Kasumi-1 (cell line): ENCODE data around the gene VSTM2B.
"Not testable (repeated sequence)": the region's sequence is repeated elsewhere in the genome, so short reads cannot be mapped to it uniquely, and the experiment has no call there.

Experiments
- DNase-seq, 2 experiments: peaks; one replicate each; lab custom pipeline; 2025; lab: John Stamatoyannopoulos, UW

Gene VSTM2B

DNA sequence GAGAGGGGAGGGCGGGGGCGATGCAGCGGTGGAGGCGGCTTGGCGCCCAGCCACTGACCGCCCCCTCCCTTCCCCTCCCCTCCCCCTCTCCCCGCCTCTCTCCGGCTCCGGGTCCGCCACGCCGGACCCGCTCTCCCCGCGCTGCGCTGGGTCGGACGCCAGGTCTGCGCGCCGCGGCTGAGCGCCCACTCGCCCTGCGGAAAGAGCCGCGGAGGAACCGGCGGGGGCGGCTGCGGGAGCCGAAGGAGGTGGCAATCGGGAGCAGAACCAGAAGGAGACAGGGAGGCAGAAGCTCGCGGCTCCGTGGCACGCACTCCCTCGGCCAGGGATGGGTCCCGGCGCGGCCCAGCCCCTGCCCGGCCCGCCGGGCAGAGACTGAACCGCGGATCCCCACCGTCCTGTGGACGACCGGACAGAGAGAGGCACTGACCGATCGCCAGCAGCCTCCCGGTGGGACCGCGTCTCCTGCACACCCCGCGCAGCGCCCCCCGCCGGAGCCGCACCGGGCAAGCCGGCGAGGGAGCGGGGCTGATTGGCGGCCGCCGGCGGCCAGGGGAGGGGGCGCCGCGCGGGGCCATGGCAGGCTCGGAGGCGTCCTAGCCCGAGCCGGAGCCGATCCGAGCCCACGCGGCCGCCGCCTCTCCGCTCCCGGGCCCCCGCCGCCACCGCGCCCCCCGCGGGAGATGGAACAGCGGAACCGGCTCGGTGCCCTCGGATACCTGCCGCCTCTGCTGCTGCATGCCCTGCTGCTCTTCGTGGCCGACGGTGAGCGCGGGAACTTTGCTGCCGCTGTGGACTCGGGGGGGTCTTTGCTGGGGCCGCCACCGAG is at the start of gene VSTM2B:
Gene VSTM2B, plus strand, starts transcription at position 94 of the 829 bp plus-strand sequence. Its CDS starts 590 bp downstream, at position 684.
- no peak for DNase-seq

DNA sequence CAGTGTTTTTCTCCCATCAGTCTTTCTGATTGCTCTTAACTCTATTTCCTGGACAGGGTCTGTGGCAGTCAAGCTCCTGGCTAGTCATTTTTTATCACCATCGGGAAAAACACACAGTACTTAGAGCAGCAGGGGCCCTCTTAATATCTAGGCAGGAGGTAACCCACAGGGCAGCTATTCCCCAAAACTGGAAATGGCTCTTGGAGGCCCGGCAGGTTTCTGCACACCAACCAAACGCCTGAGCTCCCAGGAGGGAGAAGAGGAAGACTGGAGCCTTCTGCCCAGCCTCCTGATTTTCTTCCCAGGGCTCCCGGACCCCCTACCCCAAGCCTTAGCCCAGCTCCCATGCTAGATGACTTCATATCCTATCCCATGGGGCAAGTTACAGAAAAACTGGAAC is 49.3 kb upstream of the VSTM2B start:
- no peak for DNase-seq

DNA sequence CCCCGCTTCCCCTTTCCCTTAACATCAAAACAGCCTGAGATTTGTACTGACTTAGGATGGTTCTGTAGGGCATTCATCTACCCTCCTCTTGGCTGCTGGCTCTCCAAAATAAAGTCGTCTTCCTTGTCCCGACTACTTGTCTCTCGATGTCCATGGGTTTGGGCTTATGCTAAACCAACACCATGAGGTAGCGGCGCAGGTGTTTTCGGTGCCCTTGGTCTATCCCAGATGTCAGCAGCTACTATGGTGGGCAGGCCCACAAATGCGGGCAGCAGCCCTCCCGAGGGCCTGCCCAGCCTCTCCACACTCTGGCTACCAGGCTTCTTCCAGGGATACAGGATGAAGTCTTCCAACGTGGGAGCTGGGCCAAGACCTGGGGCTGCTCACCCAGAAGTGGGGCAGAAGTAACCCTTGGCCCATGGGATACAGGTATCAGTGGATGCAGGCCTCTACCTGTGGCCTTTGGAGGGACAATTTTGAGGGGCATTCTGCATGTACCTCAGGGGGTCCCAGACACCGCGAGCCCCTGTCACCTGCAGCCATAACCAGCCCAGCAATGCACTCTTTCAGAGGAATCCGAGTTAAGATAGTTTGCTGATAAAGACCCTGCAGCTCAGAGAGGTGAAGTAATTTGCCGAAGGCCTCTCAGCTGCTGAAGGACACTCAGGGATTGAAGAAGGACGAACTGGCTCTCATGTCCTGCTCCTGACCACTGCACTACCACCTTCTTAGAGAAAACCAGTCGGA is 47.8 kb upstream of the VSTM2B start:
- no peak for DNase-seq

DNA sequence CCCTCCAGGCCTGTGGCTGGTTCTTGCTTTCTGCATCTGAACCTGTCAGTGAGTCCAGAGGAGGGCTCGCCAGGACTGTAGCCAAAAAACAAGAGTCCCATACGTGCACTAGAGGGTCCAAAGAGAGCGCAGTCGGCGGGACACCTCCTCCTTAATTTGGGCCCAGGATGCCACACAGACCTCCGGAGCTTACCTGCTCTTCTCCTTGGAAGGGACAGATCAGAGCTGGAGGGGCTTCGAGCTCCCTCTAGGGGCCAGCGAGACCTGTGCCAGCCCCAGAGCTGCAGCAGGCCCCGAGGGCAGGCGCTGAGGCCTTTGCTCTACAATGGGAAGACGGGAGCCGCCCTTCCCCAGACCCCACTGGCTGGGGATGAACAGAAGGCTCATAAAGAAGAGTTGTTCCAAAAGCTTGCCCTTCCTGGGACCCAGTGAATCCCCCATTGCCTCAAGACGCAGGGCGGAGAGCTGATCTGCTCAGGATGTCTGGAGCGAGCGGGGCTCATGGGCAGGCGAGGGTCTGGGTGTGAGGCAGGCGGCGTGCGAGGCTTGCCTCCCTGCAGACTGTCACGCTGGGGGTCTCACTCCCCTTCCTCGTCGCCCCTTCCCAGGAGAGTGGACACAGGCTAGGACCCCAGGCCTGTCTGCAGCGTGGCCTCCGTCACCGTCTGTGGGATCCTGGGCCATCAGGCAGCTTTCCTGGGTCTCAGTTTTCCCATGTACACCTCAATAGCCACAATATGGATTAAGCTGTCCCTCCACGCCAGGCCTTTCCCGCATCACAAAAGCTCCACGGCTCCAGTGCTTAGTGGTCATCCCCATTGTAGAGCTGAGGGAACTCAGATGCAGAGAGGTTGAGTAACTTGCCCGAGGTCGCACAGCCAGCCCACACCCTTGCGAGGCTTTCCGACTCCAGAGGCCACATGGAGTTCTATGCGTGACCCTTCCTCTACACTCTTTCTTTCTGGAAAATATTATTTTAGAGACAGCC is 46.9 kb upstream of the VSTM2B start:
- no peak for DNase-seq

DNA sequence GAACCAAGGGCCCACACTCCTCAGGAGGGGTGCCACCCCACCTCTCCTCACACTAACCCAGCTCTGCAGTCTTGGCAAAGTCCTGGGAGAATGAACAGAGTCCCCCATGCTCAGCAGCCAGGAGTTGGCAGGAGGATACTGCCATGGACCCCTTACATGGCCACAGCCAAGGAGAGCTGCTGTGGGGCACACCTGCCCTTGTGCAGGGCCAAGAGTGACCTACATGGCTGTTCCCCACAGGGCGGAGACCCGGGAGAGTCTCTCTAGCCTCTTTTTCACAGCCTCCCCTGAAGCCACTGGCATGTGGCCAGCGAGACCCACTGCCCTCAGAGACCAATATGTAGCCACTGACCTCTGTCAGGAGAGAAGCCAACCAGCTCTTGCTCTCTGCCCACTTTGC is 45.9 kb upstream of the VSTM2B start:
- DNase-seq, result no peak

DNA sequence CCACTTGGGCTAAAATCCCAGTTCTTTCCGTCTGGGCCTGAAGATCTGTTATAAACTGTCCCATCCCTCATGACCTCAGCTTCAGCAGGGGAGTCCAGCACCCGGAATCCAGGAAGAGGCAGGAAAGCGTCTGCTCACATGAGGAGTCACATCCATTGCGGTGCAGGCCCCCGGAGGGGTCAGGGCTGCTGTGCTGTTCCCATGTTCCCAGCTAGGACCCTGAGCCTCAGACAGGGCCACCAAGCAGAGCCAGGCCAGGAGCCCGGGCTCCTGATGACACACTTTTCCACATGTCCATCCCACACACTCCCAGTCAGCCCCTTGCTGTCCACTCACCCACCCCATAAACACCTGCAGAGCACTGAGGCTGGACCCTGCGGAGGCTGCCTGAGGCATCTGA is 45.3 kb upstream of the VSTM2B start:
- no peak for DNase-seq

DNA sequence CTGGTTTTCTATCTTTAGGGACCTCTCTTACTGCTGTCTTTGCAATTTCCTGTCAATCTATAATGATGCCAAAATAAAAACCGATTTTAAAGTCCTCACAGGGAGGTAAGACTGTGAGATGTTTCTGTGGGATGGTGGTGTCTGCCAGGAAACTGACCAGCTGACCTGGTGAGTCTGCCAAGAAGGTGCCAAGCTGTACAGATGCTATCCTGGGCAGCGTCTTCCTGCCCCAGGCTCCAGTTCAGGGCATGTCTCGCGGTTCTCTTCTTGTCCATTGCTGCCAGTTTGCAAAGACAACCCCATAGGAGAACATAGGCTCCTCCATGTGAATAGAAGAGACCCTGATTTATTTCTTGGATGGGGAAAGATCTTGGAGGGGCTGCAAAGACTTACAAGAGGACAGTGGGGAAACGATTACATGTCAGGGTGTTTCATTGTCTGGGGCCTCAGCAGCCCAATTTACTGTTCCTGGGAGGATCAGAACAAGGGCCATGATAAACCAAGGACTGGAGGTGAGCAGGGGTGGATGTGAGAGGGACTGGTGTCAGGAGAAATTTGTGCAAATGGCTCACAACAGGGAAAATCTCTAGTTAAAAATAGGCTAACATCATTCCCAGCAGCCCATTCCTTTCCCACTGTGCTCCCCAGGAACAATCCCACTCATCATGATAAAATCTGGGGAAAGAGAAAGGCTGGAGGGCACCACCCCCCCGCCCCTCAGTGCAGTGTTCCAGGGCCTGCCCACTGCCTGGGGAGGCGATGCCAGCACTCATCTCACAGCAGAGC is 42.7 kb upstream of the VSTM2B start:
- DNase-seq, result no peak

DNA sequence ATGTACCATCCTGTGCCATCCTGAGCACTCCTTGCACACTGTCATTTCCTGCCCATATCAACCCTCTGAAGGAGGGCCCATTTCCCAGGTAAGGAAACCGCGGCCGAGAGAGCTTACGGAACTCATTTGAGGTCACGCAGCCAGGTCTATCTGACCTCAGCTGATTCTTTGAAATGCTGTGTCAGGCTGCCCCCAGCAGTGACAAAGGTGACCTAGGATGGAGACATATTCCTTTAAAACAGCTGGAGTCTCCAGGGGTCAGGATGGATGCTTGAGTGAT is 42.2 kb upstream of the VSTM2B start:
- no peak for DNase-seq

DNA sequence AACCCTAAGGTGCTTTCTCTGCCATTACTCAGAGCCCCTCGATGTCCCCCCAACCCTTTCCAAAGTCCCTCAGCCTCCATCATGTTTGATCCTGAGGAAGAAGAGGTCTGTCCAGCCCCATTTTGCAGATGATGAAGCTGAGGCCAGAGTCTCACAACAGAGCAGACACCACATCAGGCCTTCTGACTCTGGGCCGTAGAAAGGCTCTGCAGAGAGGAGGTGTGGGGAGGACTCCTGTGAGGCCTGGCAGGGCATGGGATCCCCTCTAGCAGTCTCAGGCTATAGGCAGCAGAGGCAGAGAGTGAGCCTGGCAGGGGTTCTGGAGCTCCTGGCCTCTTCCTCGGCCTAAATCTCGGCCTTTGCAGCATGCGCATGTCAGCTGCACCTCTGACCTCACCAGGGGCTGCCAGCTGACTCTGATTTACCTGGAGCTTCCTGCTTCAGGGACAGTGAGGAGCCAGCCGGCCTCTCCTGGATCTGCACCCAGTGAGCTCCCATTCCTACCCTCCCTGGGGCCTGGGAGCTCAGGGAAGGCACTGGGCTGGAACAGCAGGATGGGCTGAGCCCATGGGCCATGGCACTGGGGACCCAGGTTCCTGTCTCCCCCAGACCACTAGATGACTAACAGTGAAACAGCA is 41.7 kb upstream of the VSTM2B start:
- DNase-seq, result no peak

DNA sequence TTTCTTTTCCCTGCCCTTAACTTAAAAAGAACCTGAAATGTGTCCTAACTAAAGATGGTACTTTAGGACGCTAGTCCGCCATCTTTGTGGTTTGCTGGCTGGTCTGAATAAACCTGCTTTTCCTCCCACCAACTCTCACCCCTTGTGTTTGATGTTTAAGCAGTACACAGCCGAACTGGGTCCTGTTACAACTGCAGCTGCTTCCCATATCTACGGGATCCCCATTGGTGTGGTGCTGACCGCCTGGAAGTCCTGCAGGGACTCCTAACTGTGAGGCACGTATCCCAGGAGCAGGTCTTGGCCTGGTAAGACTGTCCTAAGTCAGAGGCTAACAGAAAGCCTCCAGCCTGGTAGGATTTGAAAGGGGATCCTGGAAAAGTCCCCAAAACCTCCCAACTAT is 40.9 kb upstream of the VSTM2B start:
- DNase-seq, result no peak

DNA sequence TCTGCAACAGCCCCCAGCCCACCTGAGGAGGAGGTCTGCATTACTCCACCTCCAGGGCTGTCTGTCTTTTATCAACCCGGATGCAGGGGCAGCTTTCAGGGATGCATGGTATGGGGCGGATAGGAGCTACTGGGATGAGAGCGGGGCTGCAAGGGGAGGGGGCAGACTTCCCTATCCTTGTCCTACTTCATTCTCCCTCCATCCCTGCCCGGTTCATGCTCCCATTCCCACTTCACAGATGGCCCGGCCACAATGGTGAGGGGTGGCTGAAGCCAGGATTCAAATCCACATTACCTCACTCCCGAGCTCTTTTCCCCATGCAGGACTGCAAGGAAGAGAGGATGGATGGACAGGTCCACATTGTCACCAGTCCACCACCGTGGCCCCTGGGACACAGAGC is 40.5 kb upstream of the VSTM2B start:
- DNase-seq, result no peak

DNA sequence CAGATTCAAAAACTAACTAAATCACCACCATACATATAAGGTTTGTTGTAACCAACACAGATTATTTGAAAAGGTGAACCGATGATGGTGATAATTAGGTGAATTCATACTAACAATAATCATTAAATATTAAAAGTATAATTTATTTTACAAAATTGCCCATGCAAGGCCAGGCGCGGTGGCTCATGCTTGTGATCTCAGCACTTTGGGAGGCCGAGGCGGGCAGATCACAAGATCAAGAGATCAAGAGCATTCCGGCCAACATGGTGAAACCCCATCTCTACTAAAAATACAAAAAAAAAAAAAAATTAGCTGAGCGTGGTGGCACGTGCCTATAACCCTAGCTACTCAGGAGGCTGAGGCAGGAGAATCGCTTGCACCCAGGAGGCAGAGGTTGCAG is 38.8 kb upstream of the VSTM2B start:
- not testable (repeated sequence) for DNase-seq

DNA sequence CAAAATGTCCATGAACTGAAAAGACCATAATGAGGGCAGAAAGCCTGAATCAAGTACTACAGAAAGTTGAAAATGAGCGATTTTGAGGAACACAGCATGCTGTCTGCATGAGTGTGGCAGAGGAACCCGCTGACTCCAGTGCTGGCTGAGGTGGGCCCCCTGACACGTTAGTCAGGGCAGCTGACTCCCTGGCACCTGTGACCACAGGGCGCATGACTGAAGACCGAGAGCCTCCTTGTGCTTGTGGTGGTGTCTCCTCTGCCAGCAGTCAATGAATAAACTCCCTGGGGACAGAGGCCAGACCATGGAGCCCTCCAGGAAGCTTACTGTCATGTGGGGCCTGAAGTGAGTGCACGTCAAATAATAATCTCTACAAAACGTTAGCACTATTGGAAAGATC is 38.4 kb upstream of the VSTM2B start:
- no peak for DNase-seq

DNA sequence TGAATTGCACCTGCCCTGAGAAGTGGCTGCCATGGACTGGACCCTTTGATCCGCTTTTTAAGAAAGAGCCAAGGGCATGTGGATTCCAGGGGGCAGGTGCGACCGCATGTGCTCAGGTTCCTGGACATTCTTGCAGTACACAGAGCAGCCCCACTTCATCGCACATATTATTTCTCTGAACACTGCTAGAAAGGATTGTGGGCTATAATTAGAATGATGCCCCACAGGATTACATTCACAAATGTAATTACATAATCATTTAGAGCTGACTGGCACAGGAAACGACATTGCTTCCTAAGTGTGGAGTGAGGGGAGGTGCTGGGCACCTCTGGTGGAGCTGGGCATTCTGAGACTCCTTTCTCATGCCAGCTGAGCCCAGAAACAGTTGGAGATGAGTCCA is 37.5 kb upstream of the VSTM2B start:
- no peak for DNase-seq

DNA sequence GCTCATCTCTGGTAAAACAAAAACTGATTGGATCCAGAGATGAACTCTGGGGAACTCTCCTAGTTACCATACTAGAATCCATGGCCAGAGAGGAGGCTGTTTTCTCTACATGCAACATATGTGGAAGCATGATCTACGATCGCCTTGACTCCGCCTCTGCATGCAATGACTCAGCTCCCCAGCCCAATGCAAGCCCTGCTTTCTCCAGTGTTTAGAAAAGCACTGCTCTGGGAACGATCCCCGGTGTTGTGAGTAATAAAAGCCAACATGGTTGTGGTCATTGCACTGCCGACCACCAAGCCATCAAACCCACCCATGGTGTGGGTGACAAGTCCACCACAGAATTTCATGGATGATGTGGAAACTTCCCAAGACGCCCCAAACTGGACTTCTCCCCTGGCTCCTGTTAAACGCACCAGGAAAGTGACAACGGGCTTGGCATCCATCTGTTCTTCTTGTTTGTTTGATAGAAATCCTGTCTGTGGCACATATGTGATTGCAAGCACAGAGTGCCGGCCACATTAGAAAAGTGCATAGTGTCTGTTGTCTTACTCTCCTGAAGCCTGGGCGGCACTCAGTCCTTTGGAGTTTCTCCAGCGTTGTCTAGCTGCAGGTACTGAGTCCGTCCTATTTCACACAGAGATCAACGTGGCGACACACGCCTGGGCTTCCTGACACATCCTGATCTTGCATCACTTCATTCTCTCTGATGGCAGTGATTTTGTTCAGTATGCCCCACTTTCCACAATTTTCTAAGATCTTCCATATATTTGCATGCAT is 36.4 kb upstream of the VSTM2B start:
- DNase-seq, result no peak

DNA sequence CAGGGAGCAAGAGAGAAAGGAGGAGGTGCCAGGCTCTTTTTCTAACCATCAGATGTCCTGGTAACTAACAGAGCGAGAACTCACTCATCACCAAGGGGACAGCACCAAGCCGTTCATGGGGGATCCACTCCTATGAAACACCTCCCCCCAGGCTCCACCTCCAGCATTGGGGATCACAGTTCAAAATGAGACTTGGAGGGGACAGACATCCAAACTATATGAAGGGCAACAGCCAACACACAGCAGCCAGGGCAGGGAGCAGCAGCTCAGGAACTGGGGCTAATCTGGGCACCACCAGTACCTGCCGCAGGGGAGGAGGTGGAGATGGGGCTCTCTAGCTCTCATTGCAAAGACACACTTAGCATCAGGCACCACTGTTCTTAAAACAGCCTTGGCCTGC is 34.3 kb upstream of the VSTM2B start:
- DNase-seq, result no peak

DNA sequence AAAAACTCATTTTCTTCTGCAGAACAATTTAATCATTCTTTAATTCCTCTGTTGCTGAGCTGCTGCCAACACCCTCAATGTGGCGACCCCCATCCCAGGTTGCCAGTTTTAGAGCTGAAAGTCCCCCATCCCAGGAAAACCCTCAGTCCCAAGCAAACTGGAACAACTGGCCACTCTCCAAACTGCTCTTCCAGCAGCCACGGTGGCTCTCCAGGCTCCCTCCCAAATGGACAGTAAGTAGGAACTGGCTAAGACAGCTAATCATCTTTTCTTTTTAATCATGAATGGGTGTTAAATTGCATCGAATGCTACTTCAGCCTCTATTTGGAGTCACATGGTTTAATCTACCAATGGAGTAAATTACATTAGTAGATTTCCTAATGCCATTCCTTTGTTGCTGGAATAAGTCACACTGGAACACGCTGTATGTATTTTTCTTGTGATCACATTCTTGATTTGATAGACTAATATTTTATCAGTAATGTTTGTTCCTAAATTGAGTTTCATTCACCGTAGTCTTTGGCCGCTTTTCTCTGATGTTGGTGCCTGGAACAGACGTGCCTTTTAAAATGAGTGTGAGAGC is 33.7 kb upstream of the VSTM2B start:
- no peak for DNase-seq

DNA sequence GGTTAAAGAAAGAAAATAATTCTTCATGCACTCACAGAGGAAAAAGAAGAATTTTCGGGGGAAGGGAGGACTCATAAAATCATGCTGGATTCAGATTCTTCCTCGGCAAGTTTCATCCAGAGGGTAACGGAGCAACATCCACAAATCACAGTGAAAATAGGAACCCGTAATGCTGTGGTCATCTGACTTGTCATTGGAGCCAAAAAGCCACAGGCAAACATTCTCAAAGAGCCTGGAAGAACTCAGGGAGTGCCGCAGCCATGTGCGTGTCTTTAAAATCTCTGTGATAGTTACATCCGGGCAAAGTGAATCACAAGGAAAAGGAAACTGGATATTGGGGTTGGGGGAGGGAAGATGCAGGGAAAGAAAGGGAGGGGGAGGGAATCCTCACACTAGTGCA is 33.0 kb upstream of the VSTM2B start:
- no peak for DNase-seq

DNA sequence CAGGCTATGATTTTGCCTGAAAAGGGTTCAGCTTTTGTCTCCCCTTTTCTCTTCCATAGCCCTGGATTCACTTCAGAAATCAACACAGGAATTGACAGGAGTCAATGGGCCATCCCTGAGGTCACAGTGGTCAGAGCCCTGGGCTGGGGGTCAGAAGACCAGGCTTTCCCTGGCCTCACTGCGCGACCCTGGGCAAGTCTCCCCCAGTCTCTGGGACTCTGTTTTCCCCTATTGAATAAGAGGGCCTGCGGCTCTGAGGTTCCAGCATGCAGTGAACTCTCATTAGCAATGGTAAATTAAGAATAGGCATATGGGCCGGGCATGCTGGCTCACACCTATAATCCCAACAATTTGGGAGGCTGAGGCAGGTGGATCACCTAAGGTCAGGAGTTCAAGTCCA is 30.7 kb upstream of the VSTM2B start:
- DNase-seq, result no peak

DNA sequence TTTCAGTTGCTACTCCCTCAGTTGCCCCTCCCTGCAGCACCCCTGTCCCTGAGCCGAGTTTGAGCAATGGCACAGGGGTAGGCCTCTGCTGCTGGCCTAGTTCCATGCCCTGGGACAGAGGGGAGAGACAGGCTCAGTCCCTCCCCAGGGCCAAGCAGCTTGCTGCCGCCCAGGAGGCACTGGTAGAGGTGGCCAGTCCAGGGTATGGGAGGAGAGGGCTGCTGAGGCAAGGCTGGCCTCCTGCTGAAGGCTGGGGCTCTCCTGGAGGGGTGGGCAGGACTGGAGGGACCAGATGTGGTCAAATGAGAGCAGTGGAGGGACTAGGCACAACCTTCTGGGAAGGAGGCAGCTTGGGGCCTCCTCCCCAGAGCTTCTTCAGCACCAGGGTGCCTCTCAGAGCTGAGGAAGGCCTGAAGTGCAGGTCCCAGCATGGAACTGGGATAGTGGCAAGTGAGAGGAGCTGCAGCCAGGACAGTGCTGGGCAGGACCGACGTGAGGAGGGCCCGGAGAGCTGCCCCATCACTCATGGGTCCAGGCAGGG is 29.8 kb upstream of the VSTM2B start:
- no peak for DNase-seq
